Measurements from ENCODE around the gene GDF15. TPM values are rescaled to one million over a fixed set of nuclear protein-coding genes. Genes with fewer than 3 reads are reported as not detected.

GDF15 gene
- polyA plus RNA-seq, 1 donor from 2014 or later: not detected

DNA sequence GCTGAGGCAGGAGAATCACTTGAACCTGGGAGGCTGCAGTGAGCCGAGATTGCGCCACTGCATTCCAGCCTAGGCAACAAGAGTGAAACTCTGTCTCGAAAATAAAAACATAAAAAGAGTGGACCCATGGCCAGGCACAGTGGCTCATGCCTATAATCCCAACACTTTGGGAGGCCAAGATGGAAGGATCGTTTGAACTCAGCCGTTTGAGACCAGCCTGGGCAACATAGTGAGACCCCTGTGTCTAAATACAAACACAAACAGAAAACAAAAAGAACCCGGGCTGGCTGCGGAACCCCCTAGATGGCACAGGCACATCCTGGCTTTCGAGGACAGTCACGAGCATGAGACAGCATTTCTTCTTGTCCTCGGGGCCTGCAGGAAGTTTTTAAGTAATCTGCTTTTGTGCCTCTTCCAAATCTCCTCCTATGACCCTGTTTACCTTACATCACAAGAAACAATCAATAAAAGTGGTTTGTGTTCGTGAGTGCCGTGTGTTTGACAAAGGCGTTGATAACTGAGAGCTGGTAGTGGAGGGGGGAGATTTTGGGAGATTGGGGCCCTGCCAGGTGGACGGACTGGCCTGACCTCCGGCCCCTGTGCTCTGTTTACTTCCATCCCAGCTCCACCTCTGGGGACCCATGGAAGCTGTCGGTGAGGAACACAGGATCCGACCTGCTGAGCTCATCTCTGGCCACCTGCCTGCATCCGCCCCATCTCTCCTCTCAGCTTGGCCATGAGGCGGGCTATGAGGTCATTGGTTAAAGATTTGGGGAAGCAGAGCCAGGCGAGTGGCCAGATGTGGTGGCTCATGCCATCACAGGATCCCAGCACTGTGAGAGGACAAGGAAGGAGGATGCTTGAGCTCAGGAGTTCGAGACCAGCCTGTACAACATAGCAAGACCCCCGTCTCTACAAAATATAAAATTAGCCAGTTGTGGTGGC lies 5.9 kb upstream of the GDF15 start:
- H3K27ac ChIP-seq (ENCODE audit: low read length): no peak overlapping the region
- no peak overlapping the region for H3K4me2 ChIP-seq (ENCODE audit: low read length)
- H3K27me3 ChIP-seq (ENCODE audit: insufficient read depth, low read depth, low read length): no peaks in the 10 kb centered on the region
- no peaks in the 10 kb centered on the region for H3K36me3 ChIP-seq (ENCODE audit: insufficient read depth, low read length)
- no peaks in the 10 kb centered on the region for H3K9me2 ChIP-seq (ENCODE audit: insufficient read depth, low read length)
- no peak overlapping the region for H3K4me3 ChIP-seq (ENCODE audit: low read length)
- no peaks in the 10 kb centered on the region for H3K79me2 ChIP-seq (replicated peaks; ENCODE audit: insufficient read depth, low read length)
- no peak overlapping the region for H3K9ac ChIP-seq (ENCODE audit: low read length)
- no peaks in the 10 kb centered on the region for H3F3A ChIP-seq (ENCODE audit: insufficient read depth, low read length, poor library complexity, severe bottlenecking)
- TF ChIP-seq EZH2 (IDR thresholded peaks at IDR 0.05; ENCODE audit: borderline replicate concordance, insufficient read depth, low read length, poor library complexity, severe bottlenecking): no peak
- no peak for TF ChIP-seq TAF1 (IDR thresholded peaks at IDR 0.05; ENCODE audit: low read depth)
- TF ChIP-seq POLR2AphosphoS5 (IDR thresholded peaks at IDR 0.05): no peak
- TF ChIP-seq, protein P1, sequence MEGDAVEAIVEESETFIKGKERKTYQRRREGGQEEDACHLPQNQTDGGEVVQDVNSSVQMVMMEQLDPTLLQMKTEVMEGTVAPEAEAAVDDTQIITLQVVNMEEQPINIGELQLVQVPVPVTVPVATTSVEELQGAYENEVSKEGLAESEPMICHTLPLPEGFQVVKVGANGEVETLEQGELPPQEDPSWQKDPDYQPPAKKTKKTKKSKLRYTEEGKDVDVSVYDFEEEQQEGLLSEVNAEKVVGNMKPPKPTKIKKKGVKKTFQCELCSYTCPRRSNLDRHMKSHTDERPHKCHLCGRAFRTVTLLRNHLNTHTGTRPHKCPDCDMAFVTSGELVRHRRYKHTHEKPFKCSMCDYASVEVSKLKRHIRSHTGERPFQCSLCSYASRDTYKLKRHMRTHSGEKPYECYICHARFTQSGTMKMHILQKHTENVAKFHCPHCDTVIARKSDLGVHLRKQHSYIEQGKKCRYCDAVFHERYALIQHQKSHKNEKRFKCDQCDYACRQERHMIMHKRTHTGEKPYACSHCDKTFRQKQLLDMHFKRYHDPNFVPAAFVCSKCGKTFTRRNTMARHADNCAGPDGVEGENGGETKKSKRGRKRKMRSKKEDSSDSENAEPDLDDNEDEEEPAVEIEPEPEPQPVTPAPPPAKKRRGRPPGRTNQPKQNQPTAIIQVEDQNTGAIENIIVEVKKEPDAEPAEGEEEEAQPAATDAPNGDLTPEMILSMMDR (IDR thresholded peaks at IDR 0.05; ENCODE audit: poor library complexity, severe bottlenecking): no peak
- no peak for TF ChIP-seq SMC3 (conservative IDR thresholded peaks at IDR 0.05; ENCODE audit: poor library complexity)
- TF ChIP-seq, protein P2, sequence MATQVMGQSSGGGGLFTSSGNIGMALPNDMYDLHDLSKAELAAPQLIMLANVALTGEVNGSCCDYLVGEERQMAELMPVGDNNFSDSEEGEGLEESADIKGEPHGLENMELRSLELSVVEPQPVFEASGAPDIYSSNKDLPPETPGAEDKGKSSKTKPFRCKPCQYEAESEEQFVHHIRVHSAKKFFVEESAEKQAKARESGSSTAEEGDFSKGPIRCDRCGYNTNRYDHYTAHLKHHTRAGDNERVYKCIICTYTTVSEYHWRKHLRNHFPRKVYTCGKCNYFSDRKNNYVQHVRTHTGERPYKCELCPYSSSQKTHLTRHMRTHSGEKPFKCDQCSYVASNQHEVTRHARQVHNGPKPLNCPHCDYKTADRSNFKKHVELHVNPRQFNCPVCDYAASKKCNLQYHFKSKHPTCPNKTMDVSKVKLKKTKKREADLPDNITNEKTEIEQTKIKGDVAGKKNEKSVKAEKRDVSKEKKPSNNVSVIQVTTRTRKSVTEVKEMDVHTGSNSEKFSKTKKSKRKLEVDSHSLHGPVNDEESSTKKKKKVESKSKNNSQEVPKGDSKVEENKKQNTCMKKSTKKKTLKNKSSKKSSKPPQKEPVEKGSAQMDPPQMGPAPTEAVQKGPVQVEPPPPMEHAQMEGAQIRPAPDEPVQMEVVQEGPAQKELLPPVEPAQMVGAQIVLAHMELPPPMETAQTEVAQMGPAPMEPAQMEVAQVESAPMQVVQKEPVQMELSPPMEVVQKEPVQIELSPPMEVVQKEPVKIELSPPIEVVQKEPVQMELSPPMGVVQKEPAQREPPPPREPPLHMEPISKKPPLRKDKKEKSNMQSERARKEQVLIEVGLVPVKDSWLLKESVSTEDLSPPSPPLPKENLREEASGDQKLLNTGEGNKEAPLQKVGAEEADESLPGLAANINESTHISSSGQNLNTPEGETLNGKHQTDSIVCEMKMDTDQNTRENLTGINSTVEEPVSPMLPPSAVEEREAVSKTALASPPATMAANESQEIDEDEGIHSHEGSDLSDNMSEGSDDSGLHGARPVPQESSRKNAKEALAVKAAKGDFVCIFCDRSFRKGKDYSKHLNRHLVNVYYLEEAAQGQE (IDR thresholded peaks at IDR 0.05; ENCODE audit: borderline replicate concordance): no peak
- no peaks in the 10 kb centered on the region for H3K9me3 ChIP-seq (ENCODE audit: low read length)
- no peak overlapping the region for H2AFZ ChIP-seq (ENCODE audit: low read depth, low read length)
- no peaks in the 10 kb centered on the region for H4K20me1 ChIP-seq (ENCODE audit: insufficient read depth)

DNA sequence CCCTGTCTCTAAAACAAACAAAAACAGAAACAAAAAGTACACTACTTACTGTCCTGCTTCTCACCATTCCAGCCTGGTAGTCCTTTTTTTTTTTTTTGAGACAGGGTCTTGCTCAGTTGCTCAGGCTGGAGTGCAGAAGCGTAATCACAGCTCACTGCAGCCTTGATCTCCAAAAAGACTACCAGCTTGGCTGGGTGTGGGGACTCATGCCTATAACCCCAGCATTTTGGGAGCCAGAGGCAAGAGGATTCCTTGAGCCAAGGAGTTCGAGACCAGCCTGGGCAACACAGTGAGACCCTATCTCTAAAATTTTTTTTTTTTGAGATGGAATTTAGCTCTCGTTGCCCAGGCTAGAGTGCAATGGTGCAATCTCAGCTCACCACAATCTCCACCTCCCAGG lies 5.1 kb upstream of the GDF15 start:
- Histone ChIP-seq H3K4me2 (ENCODE audit: low read length) (no peak overlapping the region), H3F3A (ENCODE audit: insufficient read depth, low read length, poor library complexity, severe bottlenecking) (no peaks in the 10 kb centered on the region)

More for the DNA sequence above, 5.1 kb upstream of the GDF15 start:
- Histone ChIP-seq H2AFZ (ENCODE audit: low read depth, low read length) (no peak overlapping the region), H3K9me2 (ENCODE audit: insufficient read depth, low read length) (no peaks in the 10 kb centered on the region), H3K9me3 (ENCODE audit: low read length) (no peaks in the 10 kb centered on the region), H3K79me2 (replicated peaks; ENCODE audit: insufficient read depth, low read length) (no peaks in the 10 kb centered on the region), H3K36me3 (ENCODE audit: insufficient read depth, low read length) (no peaks in the 10 kb centered on the region), H3K27me3 (ENCODE audit: insufficient read depth, low read depth, low read length) (no peaks in the 10 kb centered on the region), H3K9ac (ENCODE audit: low read length) (no peak overlapping the region), H3K4me3 (ENCODE audit: low read length) (no peak overlapping the region), H4K20me1 (ENCODE audit: insufficient read depth) (no peaks in the 10 kb centered on the region), H3K27ac (ENCODE audit: low read length) (no peak overlapping the region)
- TF ChIP-seq, protein P1 (IDR thresholded peaks at IDR 0.05; ENCODE audit: poor library complexity, severe bottlenecking): no peak
- TF ChIP-seq EZH2 (IDR thresholded peaks at IDR 0.05; ENCODE audit: borderline replicate concordance, insufficient read depth, low read length, poor library complexity, severe bottlenecking): no peak
- no peak for TF ChIP-seq POLR2AphosphoS5 (IDR thresholded peaks at IDR 0.05)
- no peak for TF ChIP-seq MXI1 (conservative IDR thresholded peaks at IDR 0.05; ENCODE audit: poor library complexity, severe bottlenecking)
- TF ChIP-seq, protein P2 (IDR thresholded peaks at IDR 0.05; ENCODE audit: borderline replicate concordance): no peak
- TF ChIP-seq SMC3 (conservative IDR thresholded peaks at IDR 0.05; ENCODE audit: poor library complexity): no peak
- TF ChIP-seq TAF1 (IDR thresholded peaks at IDR 0.05; ENCODE audit: low read depth): no peak
- no peak for TF ChIP-seq RAD21 (conservative IDR thresholded peaks at IDR 0.05)
- no peak for TF ChIP-seq EP300 (conservative IDR thresholded peaks at IDR 0.05; ENCODE audit: poor library complexity, severe bottlenecking)
